Right ventricle myocardium superior (tissue), 1 donor: ENCODE measurements around the gene FNDC8. TPM values are rescaled to one million over a fixed set of nuclear protein-coding genes. Genes with fewer than 3 reads are reported as not detected.
"Not testable (repeated sequence)": the region's sequence is repeated elsewhere in the genome, so short reads cannot be mapped to it uniquely, and the experiment has no call there.

ENCODE experiments used
- ATAC-seq: fragments of 200-7000 bp; cut with Tn5 transposase; one replicate; pipeline ENCODE4 v1.9.1; 2020; ENCODE audit warnings: mild to moderate bottlenecking; ENCODE audit not compliant: poor library complexity
- DNase-seq: peaks from one replicate; pipeline ENCODE4 v3.0.0-alpha.2; 2020
- intact Hi-C: fragments of 100-400 bp; cut with DNase I; formaldehyde crosslinking; loops from one replicate; pipeline ENCODE4 v1.11.2; 2022
- total RNA-seq: library from RNA; stranded (reverse); fragmentation: NEBNext Ultra II Directional; extraction: Animal tissue kit (Norgen Biotek cat#: 25700); gene quantifications from one replicate; pipeline ENCODE4 v1.2.1, GENCODE V29; 2021
- donor health status: DM: no; HTN: yes; CAD: no; lungs with severe emphysema.

The FNDC8 gene
- total RNA-seq, 1 donor from 2014 or later: not detected

GRCh38 chr17:35160354-35161201 is 39.2 kb downstream of the FNDC8 start:
- intact Hi-C loops: no loop called here
- no peak for DNase-seq
- ATAC-seq: no peak

- intact Hi-C loops: no loop called here
- ATAC-seq (no peak), DNase-seq (no peak)
Observed at GRCh38 chr17:35161281-35161761, 39.9 kb downstream of the FNDC8 start.

DNA sequence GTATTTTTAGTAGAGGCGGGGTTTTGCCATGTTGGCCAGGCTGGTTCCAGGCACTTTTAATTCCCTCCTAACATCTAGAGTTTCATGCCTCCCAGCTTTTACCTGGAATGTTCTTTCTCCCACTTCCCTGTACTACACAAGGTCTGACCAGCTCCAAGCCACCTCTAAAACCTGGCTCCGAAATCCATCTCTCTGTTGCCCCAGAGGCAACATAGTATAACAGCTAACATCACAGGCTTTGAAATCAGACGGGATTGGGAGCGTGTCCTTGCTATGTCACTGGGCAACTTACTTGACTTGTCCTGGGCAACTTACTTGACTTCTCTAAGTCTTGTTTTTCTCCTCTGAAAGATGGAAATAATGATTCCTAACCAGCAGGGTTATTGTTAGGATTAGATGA is 41.3 kb downstream of the FNDC8 start:
- ATAC-seq (no peak), DNase-seq (no peak)
- intact Hi-C loops: no loop called here

GRCh38 chr17:35163886-35164285 is 42.5 kb downstream of the FNDC8 start:
- intact Hi-C loops: no loop called here

GRCh38 chr17:35164716-35165115 is 43.3 kb downstream of the FNDC8 start:
- ATAC-seq (no peak), DNase-seq (no peak)
- intact Hi-C loops: no loop called here

More at GRCh38 chr17:35163886-35164285, 42.5 kb downstream of the FNDC8 start:
- no peak for DNase-seq
- no peak for ATAC-seq

DNA sequence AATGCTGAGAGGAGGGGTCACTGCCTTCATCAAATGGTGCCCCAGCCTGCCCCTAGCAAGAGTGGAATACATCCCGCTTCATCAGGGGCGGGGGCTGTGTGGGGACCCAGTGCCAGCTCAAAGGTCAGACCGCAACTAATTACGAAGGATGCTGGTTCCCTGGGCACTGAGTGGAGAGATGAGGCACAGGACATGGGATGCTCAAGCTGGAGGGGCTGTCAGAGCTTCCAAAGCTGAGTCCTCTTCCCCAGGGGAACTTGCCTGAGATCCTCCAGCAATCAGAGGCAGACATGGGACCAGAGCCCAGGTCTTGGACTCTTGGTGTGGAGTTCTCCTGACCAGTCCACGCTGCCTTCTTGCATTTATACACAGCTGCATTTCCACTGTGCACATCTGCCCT is 45.1 kb downstream of the FNDC8 start:
- no peak for DNase-seq
- no peak for ATAC-seq
- intact Hi-C loops: no loop called here

DNA sequence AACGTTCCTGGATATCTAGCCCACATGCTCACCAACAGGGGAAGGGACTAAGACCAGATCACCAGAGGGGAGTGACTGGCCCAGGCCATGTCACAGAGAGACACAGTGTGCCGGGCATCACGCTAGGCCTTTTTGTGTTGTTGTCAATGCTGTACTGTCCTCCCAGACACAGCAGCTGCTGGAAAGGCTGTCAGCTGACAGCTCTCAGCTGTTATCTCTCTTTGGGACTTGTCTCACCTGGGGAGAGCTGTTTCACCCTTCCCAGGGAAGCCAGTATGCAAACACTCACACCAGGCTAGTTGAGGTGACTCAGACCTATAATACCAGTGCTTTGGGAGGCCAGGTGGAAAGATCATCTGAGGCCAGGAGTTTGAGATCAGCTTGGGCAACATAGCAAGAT is 45.6 kb downstream of the FNDC8 start:
- intact Hi-C loops: no loop called here
- no peak for DNase-seq

DNA sequence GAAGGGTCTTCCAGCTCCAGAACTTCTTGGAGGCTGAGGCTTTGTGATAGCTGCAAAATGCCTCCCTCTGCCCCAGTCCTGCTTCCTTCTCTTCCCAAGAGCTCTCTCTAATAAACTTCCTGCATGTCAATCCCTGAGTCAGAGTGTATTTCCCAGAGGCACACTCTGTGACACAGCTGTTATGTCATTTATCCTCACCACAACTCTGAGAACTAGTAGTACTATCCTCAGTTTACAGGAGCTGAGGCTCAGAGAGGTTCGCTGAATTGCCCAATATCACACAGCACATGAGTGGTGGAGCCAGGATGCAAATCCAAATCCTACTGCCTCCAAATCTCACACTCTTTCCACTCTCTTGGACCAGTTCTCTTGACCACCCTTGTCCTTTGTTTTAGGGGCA is 46.3 kb downstream of the FNDC8 start:
- no peak for ATAC-seq
- DNase-seq: no peak
- intact Hi-C loops: no loop called here

More for the DNA sequence above, 45.6 kb downstream of the FNDC8 start:
- ATAC-seq: no peak

- DNase-seq (no peak), ATAC-seq (no peak)
- intact Hi-C loops: loop anchor here (5.0 kb wide), 2 partner anchors 367 to 577 kb away; partner anchors contain the start of gene SLFN12L
Observed at GRCh38 chr17:35169835-35170363, 48.5 kb downstream of the FNDC8 start.

DNA sequence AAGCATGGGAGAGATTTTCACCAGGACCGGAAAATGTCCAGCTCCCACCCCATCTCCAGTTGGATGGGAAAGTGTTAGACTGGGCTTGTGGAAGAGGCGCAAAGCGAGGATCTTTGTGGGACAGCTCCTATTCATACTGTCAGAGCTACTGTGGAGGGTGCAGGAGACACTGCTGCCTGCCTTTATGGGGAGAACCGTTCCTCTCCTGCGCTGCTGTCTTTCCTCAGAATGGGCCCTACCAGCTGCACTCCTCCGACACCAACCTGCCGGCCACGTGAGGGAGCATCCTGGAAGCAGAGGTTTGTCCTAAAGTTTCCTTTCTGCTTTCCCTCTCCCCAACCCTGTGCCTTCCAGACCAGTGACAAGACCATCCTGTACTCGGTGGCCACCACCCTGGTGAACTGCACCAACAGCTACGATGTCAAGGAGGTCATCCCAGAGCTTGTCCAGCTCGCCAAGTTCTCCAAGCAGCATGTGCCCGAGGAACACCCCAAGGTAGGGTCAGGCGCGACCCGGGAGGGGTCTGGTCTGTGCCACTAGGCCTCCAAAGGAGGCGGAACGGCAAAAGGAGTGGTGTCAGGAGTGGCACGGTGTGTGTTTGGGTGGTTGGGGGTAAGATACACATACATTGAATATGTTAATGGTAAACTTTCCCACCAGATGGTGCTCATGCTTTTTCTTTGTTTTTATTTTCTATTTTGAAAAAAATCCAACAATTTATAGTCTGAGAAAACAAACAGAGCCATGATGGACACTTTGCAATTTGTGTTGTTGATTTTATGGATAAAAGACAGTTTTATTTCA is 49.8 kb downstream of the FNDC8 start:
- intact Hi-C loops: loop anchor here (5.0 kb wide), 2 partner anchors 366 to 576 kb away; partner anchors contain the start of gene SLFN12L
- ATAC-seq (no peak), DNase-seq (no peak)

DNA sequence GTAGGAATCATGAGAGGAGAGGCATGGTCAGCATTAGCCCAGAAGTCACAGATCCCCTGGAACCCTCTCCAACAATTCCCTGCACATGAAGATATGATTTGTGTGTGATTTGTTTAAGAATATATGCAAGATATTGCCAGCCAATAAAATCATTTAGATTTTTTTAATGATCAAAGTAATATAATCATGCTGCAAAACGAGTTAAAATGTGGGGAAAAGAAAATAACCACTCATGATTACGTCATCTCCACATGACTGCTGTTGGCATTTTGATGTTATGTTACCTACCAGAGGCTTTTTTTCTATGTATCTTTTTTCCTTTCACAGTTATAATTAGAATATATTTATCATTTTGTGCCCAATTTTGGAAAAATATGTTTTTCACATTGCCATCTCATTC is 50.4 kb downstream of the FNDC8 start:
- ATAC-seq (no peak), DNase-seq (no peak)
- intact Hi-C loops: loop anchor here (2.0 to 5.0 kb wide), 3 partner anchors 69 to 575 kb away; partner anchors contain the start of gene SLFN12L

GRCh38 chr17:35172321-35172720 is 50.9 kb downstream of the FNDC8 start:
- intact Hi-C loops: loop anchor here (2.0 to 5.0 kb wide), 3 partner anchors 68 to 575 kb away; partner anchors contain the start of gene SLFN12L
- not testable (repeated sequence) for DNase-seq, ATAC-seq

- intact Hi-C loops: loop anchor here (5.0 kb wide), 2 partner anchors 362 to 572 kb away; partner anchors contain the start of gene SLFN12L
- no peak for DNase-seq
- no peak for ATAC-seq
Observed at GRCh38 chr17:35174835-35175334, 53.5 kb downstream of the FNDC8 start.

GRCh38 chr17:35175638-35176415 is 54.4 kb downstream of the FNDC8 start:
- ATAC-seq: no peak

DNA sequence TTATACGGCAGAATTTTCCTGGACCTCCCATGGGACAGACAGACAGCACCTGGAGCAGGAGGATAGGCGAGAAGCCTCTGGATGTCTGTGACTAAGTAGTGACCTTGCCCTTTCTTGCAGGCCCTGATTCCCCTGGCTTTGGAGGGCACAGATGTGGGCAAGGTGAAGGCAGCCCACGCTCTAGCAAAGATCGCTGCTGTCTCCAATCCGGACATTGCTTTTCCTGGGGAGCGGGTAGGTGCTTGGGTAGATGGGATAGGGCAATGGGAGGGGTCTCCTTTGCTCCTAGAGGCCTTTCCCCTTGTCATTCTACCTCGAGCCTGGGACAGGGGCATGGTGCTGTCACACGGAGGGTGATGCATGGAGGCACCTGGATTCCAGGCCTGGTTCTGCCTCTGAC is 55.5 kb downstream of the FNDC8 start:
- intact Hi-C loops: no loop called here
- ATAC-seq (no peak), DNase-seq (no peak)

More at GRCh38 chr17:35175638-35176415, 54.4 kb downstream of the FNDC8 start:
- intact Hi-C loops: no loop called here
- no peak for DNase-seq

- DNase-seq, ATAC-seq, intact Hi-C loops: not testable (repeated sequence)
Observed at GRCh38 chr17:35179379-35179778, 58.0 kb downstream of the FNDC8 start.
